Fibroblast of skin of right quadriceps (primary cell): ENCODE measurements around the gene ZNF629.

ENCODE experiments used
- DNase-seq: peaks from one replicate; pipeline ENCODE4 v3.0.0-alpha.2; 2013

The ZNF629 gene

GRCh38 chr16:30785126-30786106, 1.6 kb downstream of the ZNF629 start:
- DNase-seq: no peak

DNA sequence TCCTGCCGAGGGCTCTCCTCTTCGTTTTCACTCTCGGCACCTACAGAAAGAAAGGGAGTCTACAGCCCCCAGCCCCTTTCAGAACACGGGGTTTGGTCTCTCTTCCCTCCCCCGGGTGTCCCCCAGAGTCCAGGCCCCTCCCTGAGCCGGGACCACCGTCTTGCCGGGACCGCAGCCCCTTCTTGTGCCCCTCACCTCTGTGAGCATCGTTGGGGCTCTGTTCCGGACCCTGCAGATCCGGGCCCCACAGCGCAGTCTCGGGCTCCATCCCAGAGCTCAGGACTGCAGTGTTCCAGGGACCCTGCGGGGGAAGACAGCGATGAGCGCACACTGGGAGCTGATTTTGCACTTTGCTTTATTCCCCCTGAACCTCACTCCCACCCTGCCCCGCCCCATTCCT, 2.8 kb downstream of the ZNF629 start:
- no peak for DNase-seq

DNA sequence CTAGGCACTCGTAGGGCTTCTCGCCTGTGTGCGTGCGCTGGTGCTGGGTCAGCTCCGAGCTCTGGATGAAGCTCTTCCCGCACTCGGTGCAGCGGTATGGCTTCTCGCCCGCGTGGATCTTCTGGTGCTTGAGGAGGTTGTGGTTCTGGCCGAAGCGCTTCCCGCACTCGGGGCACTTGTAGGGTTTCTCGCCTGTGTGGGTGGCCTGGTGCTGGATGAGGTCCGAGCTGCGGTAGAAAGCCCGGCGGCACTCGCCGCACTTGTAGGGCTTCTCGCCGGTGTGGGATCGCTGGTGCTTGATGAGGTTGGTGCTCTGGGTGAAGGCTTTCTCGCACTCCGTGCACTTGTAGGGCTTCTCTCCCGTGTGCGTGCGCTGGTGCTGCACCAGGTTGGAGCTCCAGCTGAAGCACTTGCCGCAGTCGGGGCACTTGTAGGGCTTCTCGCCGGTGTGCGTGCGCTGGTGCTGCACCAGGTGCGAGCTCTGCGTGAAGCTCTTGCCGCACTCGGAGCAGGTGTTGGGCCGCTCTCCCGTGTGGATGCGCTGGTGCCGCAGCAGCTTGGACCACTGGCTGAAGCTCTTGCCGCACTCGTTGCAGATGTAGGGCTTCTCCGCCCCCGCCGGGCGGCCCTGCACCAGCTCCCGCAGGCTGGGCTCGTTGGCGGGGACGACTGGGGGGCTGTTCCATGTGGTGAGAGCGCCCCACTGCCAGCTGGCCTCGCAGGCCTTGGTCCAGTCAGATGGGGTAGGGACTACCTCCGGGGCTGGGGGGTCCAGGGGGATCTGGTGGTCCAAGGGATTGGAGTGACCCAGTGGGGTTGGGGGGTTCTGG, 3.5 kb downstream of the ZNF629 start:
- DNase-seq: no peak

- DNase-seq: no peak
Observed at GRCh38 chr16:30782486-30783279, 4.3 kb downstream of the ZNF629 start.

DNA sequence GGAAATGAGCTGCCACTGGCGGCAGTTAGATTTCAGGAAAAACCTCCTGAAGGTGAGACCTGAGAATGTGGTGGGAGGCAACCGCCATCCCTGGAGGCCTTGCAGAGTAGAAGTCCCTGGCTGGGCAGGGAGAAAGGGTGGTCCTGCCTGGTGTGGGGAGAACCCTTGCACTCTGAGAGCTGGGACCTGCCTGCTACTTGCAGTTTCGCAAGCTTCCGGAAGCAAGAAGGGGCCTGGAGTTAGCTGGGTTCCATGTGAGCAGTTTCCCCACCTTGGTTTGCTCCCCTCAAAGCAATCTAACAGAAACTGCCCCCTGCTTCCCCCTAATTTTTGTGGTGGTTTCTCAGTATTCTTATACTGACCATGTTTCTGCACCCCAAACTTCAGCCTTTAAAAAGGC, 6.5 kb downstream of the ZNF629 start:
- no peak for DNase-seq

GRCh38 chr16:30780021-30780420, 7.0 kb downstream of the ZNF629 start:
- no peak for DNase-seq

GRCh38 chr16:30779596-30779995, 7.4 kb downstream of the ZNF629 start:
- DNase-seq: no peak

- DNase-seq: no peak
Observed at GRCh38 chr16:30778549-30779244, 8.3 kb downstream of the ZNF629 start.

DNA sequence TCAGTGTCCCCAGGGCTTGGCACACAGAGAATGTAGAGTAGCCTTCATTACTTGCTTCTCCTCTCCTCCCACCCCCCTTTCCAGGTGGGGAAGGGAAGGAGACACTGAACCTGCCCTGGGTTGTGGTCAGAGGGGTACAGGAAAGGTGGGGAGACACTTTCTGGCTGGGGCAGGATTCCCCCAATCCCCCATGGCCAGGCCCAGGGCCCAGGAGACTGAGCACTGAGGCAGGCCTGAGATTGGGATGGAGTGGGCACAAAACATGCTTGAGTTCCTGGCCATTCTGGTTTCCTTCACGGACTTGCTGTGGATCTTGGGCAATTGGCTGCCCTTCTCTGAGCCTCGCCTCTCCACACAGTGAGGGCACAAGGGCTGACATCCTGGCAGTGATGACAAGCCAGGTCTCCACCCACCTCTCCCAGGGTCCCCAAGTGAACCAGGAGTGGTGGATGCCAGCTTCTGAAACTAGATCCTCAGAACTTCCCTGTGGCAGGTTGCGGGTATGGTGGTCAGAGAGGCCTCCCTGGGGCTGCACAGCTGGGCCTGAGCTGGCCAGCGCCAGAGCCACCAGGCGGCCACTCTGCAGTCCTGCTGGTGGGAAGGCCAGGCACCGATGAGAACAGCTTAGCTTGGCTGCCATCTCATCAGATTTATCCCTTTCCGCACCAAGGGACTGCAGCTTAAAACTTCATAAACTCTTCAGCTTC, 9.3 kb downstream of the ZNF629 start:
- DNase-seq: no peak

GRCh38 chr16:30775392-30776188, 11.4 kb downstream of the ZNF629 start:
- peak; percentile 80 for DNase-seq

- DNase-seq: no peak
Observed at GRCh38 chr16:30775131-30775391, 11.9 kb downstream of the ZNF629 start.

GRCh38 chr16:30774367-30775130, 12.5 kb downstream of the ZNF629 start:
- DNase-seq: no peak

DNA sequence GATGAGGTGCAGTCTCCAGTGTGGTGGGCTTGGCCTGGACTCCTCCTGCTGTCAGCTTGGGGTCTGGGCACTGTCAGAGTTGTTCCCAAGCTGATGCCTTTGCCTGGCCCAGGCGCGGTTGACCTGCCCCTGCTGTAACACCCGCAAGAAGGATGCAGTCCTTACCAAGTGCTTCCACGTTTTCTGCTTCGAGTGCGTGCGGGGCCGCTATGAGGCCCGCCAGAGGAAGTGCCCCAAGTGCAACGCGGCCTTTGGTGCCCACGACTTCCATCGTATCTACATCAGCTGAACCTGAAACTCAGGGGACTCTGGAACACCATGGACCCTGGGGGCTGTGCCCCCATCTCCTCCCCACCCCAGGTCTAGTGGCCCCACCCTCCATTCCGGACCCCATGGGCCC, 13.2 kb downstream of the ZNF629 start:
- no peak for DNase-seq

DNA sequence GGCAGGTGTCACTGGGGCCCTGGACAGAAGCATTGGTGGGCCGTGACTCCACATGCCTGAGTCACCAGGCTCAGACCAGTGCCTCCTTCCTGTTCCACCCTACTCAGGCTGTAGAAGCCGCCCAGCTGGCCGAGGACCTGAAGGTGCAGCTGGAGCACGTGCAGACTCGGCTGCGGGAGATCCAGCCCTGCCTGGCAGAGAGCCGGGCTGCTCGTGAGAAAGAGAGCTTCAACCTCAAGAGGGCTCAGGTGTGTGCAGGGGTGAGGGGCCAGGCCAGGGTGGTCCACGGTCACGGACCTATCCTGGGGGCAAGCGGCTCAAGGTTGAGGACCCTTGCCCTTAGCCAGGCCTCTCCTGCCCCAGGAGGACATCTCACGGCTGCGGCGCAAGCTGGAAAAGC, 15.3 kb downstream of the ZNF629 start:
- DNase-seq: no peak

DNA sequence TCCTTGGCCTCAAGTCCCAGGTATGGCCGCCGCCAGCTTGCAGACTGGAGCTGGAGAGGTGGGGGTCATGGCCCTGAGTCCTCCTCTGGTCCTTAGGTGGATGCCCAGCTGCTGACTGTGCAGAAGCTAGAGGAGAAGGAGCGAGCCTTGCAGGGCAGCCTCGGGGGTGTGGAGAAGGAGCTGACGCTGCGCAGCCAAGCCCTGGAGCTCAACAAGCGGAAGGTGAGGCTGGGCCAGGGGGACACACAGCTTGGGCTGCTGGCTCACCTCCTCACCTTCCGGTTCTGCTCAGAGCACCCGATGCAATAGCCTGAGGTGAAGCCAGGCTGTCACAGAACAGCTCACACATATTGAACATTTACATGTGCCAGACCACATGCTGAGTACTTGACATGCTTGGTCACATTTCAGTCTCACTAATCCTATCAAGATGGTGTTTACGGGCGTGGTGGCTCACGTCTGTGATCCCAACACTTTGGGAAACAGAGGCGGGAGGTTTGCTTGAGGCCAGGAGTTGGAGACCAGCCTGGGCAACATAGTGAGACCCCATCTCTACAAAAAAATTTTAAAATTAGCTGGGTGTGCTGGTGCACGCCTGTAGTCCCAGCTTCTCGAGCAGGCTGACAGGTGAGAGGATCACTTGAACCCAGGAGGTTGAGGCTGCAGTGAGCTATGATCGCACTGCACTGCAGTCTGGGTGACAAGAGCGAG, 17.5 kb downstream of the ZNF629 start:
- no peak for DNase-seq

DNA sequence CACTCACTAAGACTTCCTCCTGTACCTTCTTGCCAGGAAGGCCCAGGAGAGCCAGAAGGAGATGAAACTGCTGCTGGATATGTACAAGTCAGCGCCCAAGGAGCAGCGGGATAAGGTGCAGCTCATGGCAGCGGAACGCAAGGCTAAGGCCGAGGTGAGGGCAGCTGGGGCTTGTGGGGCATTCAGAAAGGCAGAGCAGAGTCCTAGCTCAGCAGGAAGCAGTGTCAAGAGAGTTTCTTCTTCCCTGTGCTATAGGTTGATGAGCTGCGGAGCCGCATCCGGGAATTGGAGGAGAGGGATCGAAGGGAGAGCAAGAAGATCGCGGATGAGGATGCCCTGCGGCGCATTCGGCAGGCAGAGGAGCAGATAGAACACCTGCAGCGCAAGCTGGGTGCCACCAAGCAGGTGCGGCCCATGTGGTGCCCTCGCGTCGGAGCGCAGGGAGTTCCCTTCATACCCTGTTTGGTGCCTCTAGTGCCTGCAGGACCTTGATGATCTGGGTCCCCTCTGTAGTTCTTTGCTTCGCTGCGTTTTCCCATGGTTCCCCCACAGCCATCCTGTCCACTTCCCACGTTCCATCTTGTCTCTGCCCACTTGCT, 18.3 kb downstream of the ZNF629 start:
- DNase-seq: no peak

- DNase-seq: no peak
Observed at GRCh38 chr16:30767767-30768465, 19.1 kb downstream of the ZNF629 start.

GRCh38 chr16:30766933-30767284, 20.1 kb downstream of the ZNF629 start:
- DNase-seq: no peak
